K562 (cell line): ENCODE data around the gene PRPH2. TPM values are rescaled to one million over a fixed set of nuclear protein-coding genes. Genes with fewer than 3 reads are reported as not detected.

Source experiments
- ATAC-seq: fragments of 200-7000 bp; cut with Tn5 transposase; 3 replicates; pipeline ENCODE4 v1.9.1; 2020; ENCODE audit warnings: moderate library complexity
- BruUV-seq: library from RNA; stranded (reverse); fragments of 400-500 nt; replicated peaks from 2 replicates; lab custom pipeline; 2021; lab: Mats Ljungman, UMichigan
- CTCF ChIA-PET: fragments of 300-600 bp; formaldehyde crosslinking; extraction: SDS; loops from one replicate; lab custom pipeline; 2021; ENCODE audit warnings: low intra/inter-chr PET ratio; lab: Yijun Ruan, JAX
- POLR2A ChIA-PET: fragments of 300-600, 350-650 bp; sonication (Branson Sonifier 250); formaldehyde crosslinking; extraction: SDS; loops from one replicate; lab custom pipeline; 2021; ENCODE audit warnings: antibody characterized with exemption, inconsistent platforms; lab: Yijun Ruan, JAX
- DNase-seq, 4 experiments: peaks; one replicate each; pipeline versions ENCODE4 v3.0.0 to v3.0.0-alpha.2; 2011 to 2018; ENCODE audit warnings: low spot score in 3 of 4, mixed read lengths in 3 of 4; ENCODE audit errors: extremely low read depth in 1 of 4
- FAIRE-seq: peaks from 2 replicates; lab custom pipeline; 2011; peaks lifted over from hg19 to GRCh38; lab: Jason Lieb, UNC
- H2AFZ ChIP-seq: 2 replicates; pipeline ENCODE4 v1.6.0; 2011; ENCODE audit warnings: low read depth, low read length, control low read depth, inconsistent platforms
- H3K27ac ChIP-seq: fragments of 200-600 bp; 3 replicates; pipeline ENCODE4 v1.8.0; 2011; ENCODE audit warnings: low read depth, mild to moderate bottlenecking, control low read depth, inconsistent platforms, low read length, moderate library complexity, mixed read lengths; ENCODE audit errors: extremely low read depth
- H3K27me3 ChIP-seq, 2 experiments: fragments of 300-600 bp in 1 of 2; 2 replicates in 1 of 2; 3 replicates in 1 of 2; pipeline versions ENCODE4 v1.6.0 to v1.8.0; 2011; ENCODE audit warnings: inconsistent platforms in 2 of 2, low read length in 2 of 2, mild to moderate bottlenecking in 1 of 2, mixed read lengths in 1 of 2, moderate library complexity in 1 of 2; ENCODE audit not compliant: control insufficient read depth in 2 of 2, insufficient read depth in 2 of 2
- H3K36me3 ChIP-seq: fragments of 300-600 bp; 3 replicates; pipeline ENCODE4 v1.8.0; 2011; ENCODE audit warnings: mild to moderate bottlenecking, low read length, inconsistent platforms; ENCODE audit not compliant: control insufficient read depth, insufficient read depth
- H3K4me1 ChIP-seq, 2 experiments: fragments of 200-600 bp in 1 of 2; replicated peaks in 1 of 2; 2 replicates in 1 of 2; 3 replicates in 1 of 2; pipeline versions ENCODE4 v1.5.1 to v1.8.0; 2011; ENCODE audit warnings: inconsistent platforms in 2 of 2, low read length in 2 of 2, mild to moderate bottlenecking in 1 of 2, mixed read lengths in 1 of 2, moderate library complexity in 1 of 2; ENCODE audit not compliant: control insufficient read depth in 2 of 2, insufficient read depth in 2 of 2
- H3K4me2 ChIP-seq: 2 replicates; pipeline ENCODE4 v1.6.1; 2011; ENCODE audit warnings: low read length, control low read depth, inconsistent platforms, mixed read lengths; ENCODE audit not compliant: insufficient read depth
- H3K4me3 ChIP-seq: fragments of 200-600 bp; sonication (generic), shearing (Covaris generic); 2 replicates; pipeline ENCODE4 v1.5.1; 2016; ENCODE audit warnings: control low read depth, inconsistent platforms
- H3K79me2 ChIP-seq: fragments of 200-600 bp; 3 replicates; pipeline ENCODE4 v1.8.0; 2011; ENCODE audit warnings: low read length, inconsistent platforms; ENCODE audit not compliant: control insufficient read depth, insufficient read depth
- H3K9ac ChIP-seq, 2 experiments: 2 replicates each; pipeline versions ENCODE4 v1.6.0 to v1.6.1; 2011; ENCODE audit warnings: low read depth in 2 of 2, low read length in 2 of 2, control low read depth in 1 of 2, inconsistent platforms in 1 of 2, mild to moderate bottlenecking in 1 of 2, mixed read lengths in 1 of 2; ENCODE audit not compliant: insufficient read depth in 1 of 2
- H3K9me1 ChIP-seq: one replicate; pipeline ENCODE4 v1.6.0; 2011; ENCODE audit warnings: inconsistent platforms, mild to moderate bottlenecking, low read length, moderate library complexity; ENCODE audit not compliant: control insufficient read depth, insufficient read depth
- H3K9me3 ChIP-seq: replicated peaks from 2 replicates; pipeline ENCODE4 v1.5.1; 2011; ENCODE audit warnings: low read depth, low read length, inconsistent platforms; ENCODE audit not compliant: control insufficient read depth, insufficient read depth
- H4K20me1 ChIP-seq: replicated peaks from 2 replicates; pipeline ENCODE4 v1.6.1; 2011; ENCODE audit warnings: low read length, inconsistent platforms, mixed read lengths; ENCODE audit not compliant: control insufficient read depth, insufficient read depth
- BCL6 ChIP-seq: fragments of 250-450 bp; sonication (Bioruptor Pico); IDR thresholded peaks from 2 replicates; pipeline ENCODE4 v1.4.0; 2020
- CBFB ChIP-seq: sonication (generic); formaldehyde crosslinking; IDR thresholded peaks from 2 replicates; pipeline ENCODE4 v1.4.0; 2020; ENCODE audit warnings: mild to moderate bottlenecking, missing genetic modification reagents
- PCBP1 ChIP-seq: fragments of 200-400 bp; formaldehyde crosslinking; IDR thresholded peaks from 2 replicates; pipeline ENCODE4 v1.6.1; 2018; ENCODE audit warnings: mild to moderate bottlenecking, low read depth, low read length; ENCODE audit not compliant: poor library complexity, severe bottlenecking
- PHF20 ChIP-seq: fragments of 450-650 bp; IDR thresholded peaks from 2 replicates; pipeline ENCODE4 v1.6.1; 2018; ENCODE audit not compliant: partially characterized antibody
- POLR3A ChIP-seq: IDR thresholded peaks from 2 replicates; pipeline ENCODE4 v1.6.1; 2011; ENCODE audit warnings: borderline replicate concordance, mild to moderate bottlenecking, moderate library complexity; ENCODE audit not compliant: insufficient read length, insufficient read depth; ENCODE audit errors: extremely low read depth
- ZNF124 ChIP-seq: sonication (generic); formaldehyde crosslinking; IDR thresholded peaks from 2 replicates; pipeline ENCODE4 v1.8.1; 2022; ENCODE audit warnings: missing genetic modification reagents
- ZNF3 ChIP-seq: fragments of 250-450 bp; sonication (Bioruptor Pico); IDR thresholded peaks from 2 replicates; pipeline ENCODE4 v1.5.0; 2021; ENCODE audit warnings: mild to moderate bottlenecking, moderate library complexity
- WGBS: fragments of 100-300 bp; shearing (Covaris generic); methylation state at CpG from one replicate; pipeline ENCODE4 v1.1.6; 2016; ENCODE audit warnings: low coverage, mixed read lengths; ENCODE audit not compliant: insufficient coverage; ENCODE audit errors: missing lambda C conversion rate; 5-methylcytosine and 5-hydroxymethylcytosine counted together
- in situ Hi-C: fragments of 300-500 bp; cut with MboI; formaldehyde crosslinking; loops from 4 replicates; pipeline ENCODE4 v1.15.0; 2018; ENCODE audit warnings: inconsistent platforms, mixed read lengths
- intact Hi-C: fragments of 100-400 bp; cut with micrococcal nuclease; formaldehyde crosslinking; loops from 2 replicates; pipeline ENCODE4 v1.14.2; 2022
- polyA plus RNA-seq, 8 experiments: library from polyadenylated mRNA; depleted of rRNA in 4 of 8; stranded (reverse) in 5 of 8; unstranded in 3 of 8; fragments of >200 nt; fragmentation: Nextera tagmentation in 2 of 8; fragmentation: Illumina TruSeq in 1 of 8; extraction: Ambion mirVana in 2 of 8; extraction: Trizol in 1 of 8; gene quantifications; 2 replicates each; pipeline versions ENCODE4 v1.2.1 to v1.2.3, GENCODE V29; 2011 to 2014; ENCODE audit warnings: inconsistent platforms in 1 of 8, missing spikeins in 1 of 8
- total RNA-seq, 7 experiments: library from RNA; depleted of rRNA in 6 of 7; stranded (reverse); fragments of >200 nt in 6 of 7; fragmentation: Illumina TruSeq in 2 of 7; extraction: Trizol in 2 of 7; gene quantifications; 2 replicates each; pipeline versions ENCODE4 v1.2.1 to v1.2.3, GENCODE V29; 2011 to 2021; ENCODE audit warnings: low replicate concordance in 1 of 7
- TF ChIP-seq, protein P1 (sequence below): fragments of 250-450 bp; sonication (Bioruptor Pico); IDR thresholded peaks from 2 replicates; pipeline ENCODE4 v1.8.0; 2021; ENCODE audit warnings: borderline replicate concordance, mild to moderate bottlenecking, moderate library complexity; ENCODE audit not compliant: poor library complexity, severe bottlenecking
- TF ChIP-seq, protein P2 (sequence below), 2 experiments: IDR thresholded peaks; 2 replicates each; pipeline ENCODE4 v1.6.1; 2011; ENCODE audit warnings: borderline replicate concordance in 1 of 2, control low read depth in 1 of 2, low read depth in 1 of 2, low read length in 1 of 2, mild to moderate bottlenecking in 1 of 2, mixed read lengths in 1 of 2, moderate library complexity in 1 of 2; ENCODE audit not compliant: insufficient read depth in 1 of 2, insufficient read length in 1 of 2, poor library complexity in 1 of 2, severe bottlenecking in 1 of 2; ENCODE audit errors: extremely low read depth in 1 of 2
- TF ChIP-seq, protein P3 (sequence below): fragments of 450-650 bp; formaldehyde crosslinking; IDR thresholded peaks from 2 replicates; pipeline ENCODE4 v1.4.0; 2020; ENCODE audit warnings: mild to moderate bottlenecking, moderate library complexity
- TF ChIP-seq, protein P4 (sequence below): fragments of 250-450 bp; sonication (Bioruptor Pico); IDR thresholded peaks from 2 replicates; pipeline ENCODE4 v1.8.0; 2022; ENCODE audit warnings: moderate library complexity, mild to moderate bottlenecking, inconsistent platforms

PRPH2 gene
- total and polyA plus RNA-seq, 9 of the 15 experiments (the other 6 are each of a cell fraction or from before 2014, with no cell fraction given) = 0.03 to 0.11 (median 0.03) TPM; not detected in 5

DNA sequence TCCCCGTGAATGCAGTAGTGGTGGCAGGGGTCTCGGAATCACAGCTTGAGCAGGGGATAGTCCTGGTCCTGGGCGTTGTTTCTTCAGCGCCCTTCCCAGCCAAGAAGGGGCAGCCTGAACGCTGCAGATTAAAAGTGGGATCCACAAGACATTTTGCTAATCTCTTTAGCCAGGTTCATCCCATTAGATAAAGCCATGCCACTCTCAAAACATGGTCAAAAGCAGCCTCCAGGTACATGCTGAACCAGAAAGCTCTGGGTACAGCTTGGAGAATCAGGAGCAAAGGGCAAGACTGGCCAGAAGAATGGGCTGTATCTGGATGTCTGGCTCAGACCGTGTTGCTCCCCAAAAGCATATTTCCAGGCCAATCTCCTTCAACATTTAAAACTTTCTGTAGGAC is at the start of gene PRPH2 (continued):
- TF ChIP-seq ZNF124 (CRISPR knock-in tag) (no peak), ZNF3 (CRISPR knock-in tag) (no peak), PHF20 (no peak)
- TF ChIP-seq, protein P1, sequence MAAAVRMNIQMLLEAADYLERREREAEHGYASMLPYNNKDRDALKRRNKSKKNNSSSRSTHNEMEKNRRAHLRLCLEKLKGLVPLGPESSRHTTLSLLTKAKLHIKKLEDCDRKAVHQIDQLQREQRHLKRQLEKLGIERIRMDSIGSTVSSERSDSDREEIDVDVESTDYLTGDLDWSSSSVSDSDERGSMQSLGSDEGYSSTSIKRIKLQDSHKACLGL (CRISPR knock-in tag) = no peak

DNA sequence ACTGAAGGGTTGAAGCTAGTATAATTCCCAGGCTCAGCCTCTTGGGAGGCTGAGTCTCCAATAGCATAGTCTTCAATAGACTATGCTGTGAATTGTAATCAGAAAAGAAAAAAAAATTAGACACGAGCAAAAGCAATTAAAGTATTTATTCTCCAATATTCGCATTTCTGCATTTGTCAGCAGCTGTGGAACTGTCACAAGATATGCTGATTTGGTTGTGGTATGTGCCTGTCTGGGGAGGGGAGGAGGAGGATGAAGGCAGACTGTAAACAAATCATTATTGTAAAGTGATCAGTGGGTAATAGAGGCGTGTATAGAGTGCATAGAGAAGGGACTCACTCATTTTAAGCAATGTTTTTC is 49.3 kb upstream of the PRPH2 start:
- 17% methylated on average over 3 of the region's 3 CpGs for WGBS
- no peak overlapping the region for H3K4me3 ChIP-seq
- no peak for TF ChIP-seq CBFB
- no peak for TF ChIP-seq PCBP1
- TF ChIP-seq, protein P2, sequence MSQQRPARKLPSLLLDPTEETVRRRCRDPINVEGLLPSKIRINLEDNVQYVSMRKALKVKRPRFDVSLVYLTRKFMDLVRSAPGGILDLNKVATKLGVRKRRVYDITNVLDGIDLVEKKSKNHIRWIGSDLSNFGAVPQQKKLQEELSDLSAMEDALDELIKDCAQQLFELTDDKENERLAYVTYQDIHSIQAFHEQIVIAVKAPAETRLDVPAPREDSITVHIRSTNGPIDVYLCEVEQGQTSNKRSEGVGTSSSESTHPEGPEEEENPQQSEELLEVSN (IDR thresholded peaks at IDR 0.05; ENCODE audit: borderline replicate concordance in 1 of 2, extremely low read depth in 1 of 2, insufficient read depth in 1 of 2, insufficient read length in 1 of 2, low read depth in 1 of 2, low read length in 1 of 2, poor library complexity in 1 of 2, severe bottlenecking in 1 of 2) = no peak
- TF ChIP-seq, protein P3, sequence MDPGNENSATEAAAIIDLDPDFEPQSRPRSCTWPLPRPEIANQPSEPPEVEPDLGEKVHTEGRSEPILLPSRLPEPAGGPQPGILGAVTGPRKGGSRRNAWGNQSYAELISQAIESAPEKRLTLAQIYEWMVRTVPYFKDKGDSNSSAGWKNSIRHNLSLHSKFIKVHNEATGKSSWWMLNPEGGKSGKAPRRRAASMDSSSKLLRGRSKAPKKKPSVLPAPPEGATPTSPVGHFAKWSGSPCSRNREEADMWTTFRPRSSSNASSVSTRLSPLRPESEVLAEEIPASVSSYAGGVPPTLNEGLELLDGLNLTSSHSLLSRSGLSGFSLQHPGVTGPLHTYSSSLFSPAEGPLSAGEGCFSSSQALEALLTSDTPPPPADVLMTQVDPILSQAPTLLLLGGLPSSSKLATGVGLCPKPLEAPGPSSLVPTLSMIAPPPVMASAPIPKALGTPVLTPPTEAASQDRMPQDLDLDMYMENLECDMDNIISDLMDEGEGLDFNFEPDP = no peak
- no peak for TF ChIP-seq POLR3A
- TF ChIP-seq BCL6 = no peak
- TF ChIP-seq, protein P4, sequence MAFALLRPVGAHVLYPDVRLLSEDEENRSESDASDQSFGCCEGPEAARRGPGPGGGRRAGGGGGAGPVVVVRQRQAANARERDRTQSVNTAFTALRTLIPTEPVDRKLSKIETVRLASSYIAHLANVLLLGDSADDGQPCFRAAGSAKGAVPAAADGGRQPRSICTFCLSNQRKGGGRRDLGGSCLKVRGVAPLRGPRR (CRISPR knock-in tag) = no peak
- CTCF ChIA-PET = no interaction called here
- H3K9me1 ChIP-seq = no peaks in the 10 kb centered on the region
- no peaks in the 10 kb centered on the region for H3K36me3 ChIP-seq
- no peak overlapping the region for H3K9ac ChIP-seq
- no peaks in the 10 kb centered on the region for H3K9me3 ChIP-seq
- H3K79me2 ChIP-seq = no peaks in the 10 kb centered on the region
- H3K27ac ChIP-seq = no peak overlapping the region
- H2AFZ ChIP-seq = no peak overlapping the region
- in situ Hi-C loops = no loop called here
- no peak for FAIRE-seq
- no peak for DNase-seq
- no peak for ATAC-seq
- H3K4me1 ChIP-seq = peaks cover 4% of the 10 kb centered on the region in 2 experiments; a peak in 2 of 5 replicates
- no peaks in the 10 kb centered on the region; the same call in 1 of the 2 replicates for H4K20me1 ChIP-seq
- no peak overlapping the region for H3K4me2 ChIP-seq
- intact Hi-C loops = no loop called here
- no TSS peak for BruUV-seq
- POLR2A ChIA-PET = interaction anchor here (0.8 to 2.2 kb wide), 5 partner anchors 10 to 22 kb away, joined by 3 to 11 read pairs (median 5); partner anchors contain the start of gene BICRAL
- H3K27me3 ChIP-seq = no peaks in the 10 kb centered on the region
